CD4-positive, alpha-beta T cell treated with Interleukin-21 for 1 hour (primary cell): ENCODE results near the gene TSPEAR.
"Not testable (repeated sequence)": the region's sequence is repeated elsewhere in the genome, so short reads cannot be mapped to it uniquely, and the experiment has no call there.

Experiments used
- DNase-seq: peaks from one replicate; pipeline ENCODE4 v3.0.0-alpha.2; 2020

TSPEAR gene

GRCh38 chr21:44700101-44701022, 11.0 kb downstream of the TSPEAR start:
- DNase-seq: no peak

DNA sequence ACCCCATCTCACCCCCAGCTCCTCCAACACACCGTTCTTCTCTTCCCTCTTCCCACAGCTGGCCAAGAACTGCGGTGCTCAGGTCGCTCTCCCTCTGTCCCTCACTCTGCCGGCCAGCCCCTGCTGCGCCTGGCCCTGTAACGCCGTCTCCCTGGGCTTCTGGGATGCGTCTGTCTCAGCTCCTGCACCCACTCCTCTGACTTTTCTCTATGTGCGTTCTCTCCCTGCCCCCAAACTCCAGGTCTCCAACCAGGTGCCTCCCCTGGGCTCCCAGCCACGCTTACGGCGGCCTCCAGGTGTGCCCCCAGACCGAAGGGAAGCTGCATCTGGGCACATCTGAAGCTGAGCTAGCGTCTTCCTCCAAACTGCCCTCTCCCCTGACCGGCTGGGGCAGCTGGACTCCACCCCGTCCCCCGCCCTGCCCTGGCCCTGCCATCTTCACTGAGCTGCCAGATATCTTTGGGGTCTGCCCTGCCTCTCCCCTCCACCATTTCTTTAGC, 11.8 kb downstream of the TSPEAR start:
- no peak for DNase-seq

DNA sequence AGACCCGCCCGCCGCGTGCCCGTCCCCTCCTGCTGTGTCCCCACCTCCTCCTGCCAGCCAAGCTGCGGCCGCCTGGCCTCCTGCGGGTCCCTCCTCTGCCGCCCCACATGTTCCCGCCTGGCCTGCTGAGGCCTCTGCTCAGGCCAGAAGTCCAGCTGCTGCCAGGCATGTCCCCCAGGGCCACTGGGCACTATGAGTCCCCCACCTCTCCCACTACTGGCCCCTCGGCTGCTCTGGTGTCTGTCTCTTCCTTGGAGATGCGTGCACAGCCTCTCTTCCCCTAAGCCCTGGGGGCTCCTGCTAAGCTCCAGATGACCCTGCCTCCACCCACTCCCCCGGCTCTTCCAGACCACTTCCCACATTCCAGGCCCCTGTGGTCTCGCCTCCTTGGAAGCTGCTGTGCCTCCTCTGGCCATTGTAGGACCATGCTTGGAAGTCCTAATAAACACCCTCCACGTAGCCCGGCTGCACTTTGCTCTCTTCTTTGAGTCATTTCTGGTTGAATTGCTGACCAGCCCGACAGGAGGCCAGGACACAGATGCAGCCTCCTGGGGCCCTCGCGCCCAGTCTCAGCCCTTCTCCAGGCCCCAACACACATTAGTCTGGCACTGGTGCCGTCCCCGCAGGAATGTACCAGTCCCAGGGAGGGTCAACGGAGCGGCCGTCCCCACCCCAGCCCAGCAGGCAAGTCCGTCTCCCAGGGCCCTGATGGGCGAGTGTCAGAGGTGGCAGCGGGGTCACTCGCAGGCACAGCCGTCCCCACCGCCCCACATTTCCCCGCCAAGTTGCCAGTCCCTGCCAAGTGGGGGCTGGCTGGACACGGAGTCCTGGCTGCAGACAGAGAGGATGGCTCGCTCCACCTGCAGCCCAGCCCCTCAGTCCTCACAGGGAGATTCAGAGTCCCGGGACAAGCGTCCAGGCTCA, 13.3 kb downstream of the TSPEAR start:
- no peak for DNase-seq

DNA sequence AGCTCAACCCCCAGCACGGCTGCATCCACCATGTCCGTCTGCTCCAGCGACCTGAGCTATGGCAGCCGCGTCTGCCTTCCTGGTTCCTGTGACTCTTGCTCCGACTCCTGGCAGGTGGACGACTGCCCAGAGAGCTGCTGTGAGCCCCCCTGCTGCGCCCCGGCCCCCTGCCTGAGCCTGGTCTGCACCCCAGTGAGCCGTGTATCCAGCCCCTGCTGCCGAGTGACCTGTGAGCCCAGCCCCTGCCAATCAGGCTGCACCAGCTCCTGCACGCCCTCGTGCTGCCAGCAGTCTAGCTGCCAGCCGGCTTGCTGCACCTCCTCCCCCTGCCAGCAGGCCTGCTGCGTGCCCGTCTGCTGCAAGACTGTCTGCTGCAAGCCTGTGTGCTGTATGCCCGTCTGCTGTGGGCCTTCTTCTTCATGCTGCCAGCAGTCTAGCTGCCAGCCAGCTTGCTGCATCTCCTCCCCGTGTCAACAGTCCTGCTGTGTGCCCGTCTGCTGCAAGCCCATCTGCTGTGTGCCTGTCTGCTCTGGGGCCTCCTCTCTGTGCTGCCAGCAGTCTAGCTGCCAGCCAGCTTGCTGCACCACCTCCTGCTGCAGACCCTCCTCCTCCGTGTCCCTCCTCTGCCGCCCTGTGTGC, 14.1 kb downstream of the TSPEAR start, which contains the start of gene KRTAP10-12:
Gene KRTAP10-12, plus strand, starts transcription at position 1 of the 639 bp plus-strand sequence. Its CDS starts 30 bp downstream, at position 31.
- DNase-seq: not testable (repeated sequence)

DNA sequence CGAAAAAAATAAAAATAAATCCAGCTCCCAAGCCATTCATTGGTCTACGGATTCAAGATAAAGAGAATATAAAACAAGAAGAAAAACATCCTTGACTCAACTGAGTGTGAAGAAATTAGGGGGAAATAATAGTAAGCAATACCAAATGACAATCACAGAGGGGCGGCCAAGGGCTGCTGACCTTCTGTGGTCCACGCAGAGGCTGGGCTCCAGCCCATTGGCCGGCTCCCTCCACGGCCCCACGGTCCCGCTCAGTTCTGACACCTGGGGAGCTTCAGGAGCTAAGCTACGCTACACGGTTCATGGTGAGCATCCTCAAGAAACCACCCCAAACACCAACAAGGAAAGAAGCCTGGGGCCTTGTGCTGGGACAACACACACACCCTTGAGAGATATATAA, 14.8 kb downstream of the TSPEAR start:
- no peak for DNase-seq

GRCh38 chr21:44695641-44696040, 15.7 kb downstream of the TSPEAR start:
- no peak for DNase-seq

DNA sequence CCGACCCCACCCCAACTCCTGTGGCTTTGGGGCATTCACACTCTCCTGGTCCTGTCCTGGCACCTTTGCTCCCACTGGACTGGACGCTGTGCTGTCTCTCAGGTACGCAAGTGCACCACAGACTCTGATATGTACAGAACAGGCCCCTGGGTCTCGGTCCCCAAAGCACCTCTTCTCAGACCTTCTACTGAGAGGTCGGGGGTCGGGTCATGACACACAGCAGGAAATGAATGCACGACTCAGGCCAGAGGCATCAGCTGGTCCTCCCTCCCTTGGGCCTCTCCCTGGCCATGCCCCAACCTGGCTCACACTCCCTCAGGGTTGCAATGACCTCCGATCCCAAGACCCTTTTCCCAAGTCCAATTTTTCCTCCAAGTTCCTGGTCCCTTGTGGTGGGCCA, 16.2 kb downstream of the TSPEAR start:
- DNase-seq: no peak

- no peak for DNase-seq
Measured at GRCh38 chr21:44694776-44695175, 16.6 kb downstream of the TSPEAR start.

- no peak for DNase-seq
Measured at GRCh38 chr21:44692798-44693512, 18.4 kb downstream of the TSPEAR start.

GRCh38 chr21:44691686-44692085, 19.7 kb downstream of the TSPEAR start:
- DNase-seq: no peak

DNA sequence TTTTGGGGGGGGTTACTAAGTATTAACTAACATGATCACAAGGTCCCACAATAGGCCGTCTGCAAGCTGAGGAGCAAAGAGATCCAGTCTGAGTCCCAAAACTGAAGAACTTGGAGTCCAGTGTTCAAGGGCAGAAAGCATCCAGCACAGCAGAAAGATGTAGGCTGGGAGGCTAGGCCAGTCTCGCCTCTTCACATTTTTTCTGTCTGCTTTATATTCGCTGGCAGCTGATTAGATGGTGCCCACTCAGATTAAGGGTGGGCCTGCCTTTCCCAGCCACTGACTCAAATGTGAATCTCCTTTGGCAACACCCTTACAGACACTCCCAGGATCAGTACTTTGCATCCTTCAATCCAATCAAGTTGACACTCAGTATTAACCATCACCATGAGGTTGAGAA, 21.6 kb downstream of the TSPEAR start:
- DNase-seq: not testable (repeated sequence)

GRCh38 chr21:44687671-44688070, 23.7 kb downstream of the TSPEAR start:
- no peak for DNase-seq

- no peak for DNase-seq
Measured at GRCh38 chr21:44686843-44687561, 24.4 kb downstream of the TSPEAR start.

- no peak for DNase-seq
Measured at GRCh38 chr21:44686000-44686781, 25.2 kb downstream of the TSPEAR start.

DNA sequence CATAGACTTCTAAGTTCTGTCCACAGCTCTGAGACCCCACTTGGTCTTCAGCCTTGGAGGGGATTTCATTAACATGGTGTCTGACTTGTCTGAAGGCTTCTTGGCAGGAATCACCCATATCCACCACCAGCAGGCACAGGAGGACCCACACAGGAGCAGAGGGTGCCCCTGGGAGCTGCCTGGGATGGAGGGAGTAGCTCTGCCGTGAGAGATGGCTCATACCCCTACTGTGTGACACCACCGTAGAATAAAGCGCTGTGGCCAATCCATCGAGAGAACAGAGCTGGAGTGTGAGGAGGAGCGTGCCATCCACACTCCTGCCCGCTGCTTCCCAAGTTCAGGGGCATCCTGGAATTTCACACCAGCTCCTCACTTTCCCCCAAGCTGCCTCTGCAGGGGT, 26.3 kb downstream of the TSPEAR start:
- not testable (repeated sequence) for DNase-seq

DNA sequence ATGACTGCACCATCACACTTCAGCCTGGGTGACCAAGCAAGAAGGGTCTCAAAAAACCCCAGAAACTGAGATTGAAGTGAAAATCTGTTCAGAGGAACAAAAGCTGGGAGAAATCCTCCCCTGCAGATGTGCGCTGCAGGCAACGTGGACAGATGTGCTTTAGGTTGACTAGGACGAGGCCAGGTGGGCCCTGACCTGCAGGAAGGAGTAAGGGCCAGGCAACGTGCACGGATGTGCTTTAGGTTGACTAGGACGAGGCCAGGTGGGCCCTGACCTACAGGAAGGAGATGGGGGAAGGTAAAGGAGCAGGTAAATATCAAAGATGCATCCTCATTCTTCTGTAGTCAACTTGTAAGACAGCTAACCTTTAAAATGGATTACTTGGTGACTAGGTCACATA, 26.9 kb downstream of the TSPEAR start:
- DNase-seq: no peak

DNA sequence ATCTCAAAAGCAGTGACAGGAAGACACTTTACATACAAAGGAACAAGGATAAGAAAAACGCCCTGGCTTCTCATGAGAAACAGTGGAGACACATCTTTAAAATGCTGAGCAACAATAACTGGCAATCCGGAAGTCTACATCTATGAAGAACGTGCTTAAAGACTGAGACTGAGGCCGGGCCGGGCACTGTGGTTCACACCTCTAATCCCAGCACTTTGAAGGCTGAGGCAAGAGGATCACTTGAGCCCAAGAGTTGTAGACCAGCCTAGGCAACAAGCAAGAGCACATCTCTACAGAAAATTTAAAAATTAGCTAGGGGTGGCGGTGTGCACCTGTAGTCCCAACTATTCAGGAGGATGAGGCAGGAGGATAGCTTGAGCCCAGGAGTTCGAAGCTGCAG, 27.3 kb downstream of the TSPEAR start:
- no peak for DNase-seq

GRCh38 chr21:44682580-44683151, 28.7 kb downstream of the TSPEAR start:
- no peak for DNase-seq

DNA sequence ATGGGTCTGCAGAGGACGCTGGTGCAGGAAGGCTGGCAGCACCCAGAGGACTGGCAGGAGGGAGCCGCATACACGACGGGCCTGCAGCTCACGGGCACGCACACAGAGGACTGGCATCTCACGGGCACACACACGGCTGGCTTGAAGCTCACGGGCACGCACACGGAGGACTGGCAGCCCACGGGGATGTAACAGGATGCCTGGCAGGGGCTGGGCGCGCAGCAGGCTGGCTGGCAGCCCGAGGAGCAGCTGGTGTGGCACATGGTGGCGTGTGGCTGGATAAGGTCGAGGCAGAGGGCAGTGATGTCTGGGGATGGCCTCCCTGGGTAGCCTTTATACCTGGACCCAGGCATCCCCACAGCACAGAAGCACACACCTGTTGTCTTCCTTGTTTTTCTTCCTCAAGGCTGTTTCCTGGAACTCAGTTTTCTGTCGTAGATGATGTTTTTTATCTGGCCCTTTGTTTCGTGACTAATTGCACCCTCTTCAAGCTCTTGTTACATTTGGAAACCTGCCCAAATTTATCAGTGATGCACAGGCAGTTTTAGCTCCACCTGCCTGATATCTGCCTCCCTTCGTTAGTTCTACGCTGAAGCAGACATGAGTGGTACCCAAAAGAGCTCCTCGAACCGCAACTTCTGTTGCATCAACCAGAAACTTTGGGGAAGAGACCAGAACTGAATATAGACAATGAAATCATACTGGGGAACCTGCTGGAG, 29.4 kb downstream of the TSPEAR start, which contains the start of gene KRTAP12-1:
Gene KRTAP12-1, minus strand, starts transcription at position 303 of the 719 bp plus-strand sequence. Its CDS starts 40 bp downstream, at position 263.
- DNase-seq: no peak
